Stimulated activated CD4-positive, alpha-beta T cell treated with anti-CD3 and anti-CD28 coated beads, Interleukin-1b, Interleukin-23, amount 100 ng/mL, for 24 hours (primary cell): ENCODE measurements around the gene TTLL11.

Experiments
- DNase-seq, 4 experiments: peaks; one replicate each; pipeline ENCODE4 v3.0.0-alpha.2; 2020; ENCODE audit warnings: low read depth in 4 of 4, low spot score in 1 of 4

The TTLL11 gene

GRCh38 chr9:121818841-121819427, 274.2 kb downstream of the TTLL11 start:
- no peak for DNase-seq

- DNase-seq = no peak
These were observed 275.0 kb downstream of the TTLL11 start for GRCh38 chr9:121818016-121818661.

- no peak for DNase-seq
These were observed 275.6 kb downstream of the TTLL11 start for GRCh38 chr9:121817476-121817875.

- DNase-seq = no peak
These were observed 276.2 kb downstream of the TTLL11 start for GRCh38 chr9:121816845-121817450.

- DNase-seq = no peak
These were observed 276.7 kb downstream of the TTLL11 start for GRCh38 chr9:121816449-121816817.

GRCh38 chr9:121815546-121816448, 277.3 kb downstream of the TTLL11 start:
- DNase-seq = no peak

- no peak for DNase-seq
These were observed 278.0 kb downstream of the TTLL11 start for GRCh38 chr9:121815084-121815483.

GRCh38 chr9:121814594-121814993, 278.5 kb downstream of the TTLL11 start:
- DNase-seq = no peak

- DNase-seq = no peak
These were observed 279.4 kb downstream of the TTLL11 start for GRCh38 chr9:121813519-121814210.

- DNase-seq = no peak
These were observed 280.9 kb downstream of the TTLL11 start for GRCh38 chr9:121812159-121812735.

GRCh38 chr9:121811751-121812150, 281.4 kb downstream of the TTLL11 start:
- DNase-seq = no peak

GRCh38 chr9:121811140-121811539, 282.0 kb downstream of the TTLL11 start:
- no peak for DNase-seq

- no peak for DNase-seq
These were observed 282.6 kb downstream of the TTLL11 start for GRCh38 chr9:121810489-121810888.

- DNase-seq = no peak
These were observed 283.6 kb downstream of the TTLL11 start for GRCh38 chr9:121809356-121810050.

- no peak for DNase-seq
These were observed 284.3 kb downstream of the TTLL11 start for GRCh38 chr9:121808781-121809180.

GRCh38 chr9:121807823-121808278, 285.3 kb downstream of the TTLL11 start:
- no peak for DNase-seq

- DNase-seq = no peak
These were observed 285.9 kb downstream of the TTLL11 start for GRCh38 chr9:121807069-121807822.

- DNase-seq = no peak
These were observed 290.4 kb downstream of the TTLL11 start for GRCh38 chr9:121802753-121803152.

- DNase-seq = no peak
These were observed 291.5 kb downstream of the TTLL11 start for GRCh38 chr9:121801579-121801978.
